Vagina (tissue), 2 donors: ENCODE data around the gene MRAS. TPM values are rescaled to one million over a fixed set of nuclear protein-coding genes. Genes with fewer than 3 reads are reported as not detected.

Experiments used
- DNase-seq, 2 donors: peaks; one replicate each; pipeline ENCODE4 v3.0.0-alpha.2; 2017; ENCODE audit errors: extremely low spot score in 2 of 2
- H3K27ac ChIP-seq: fragments of 200-600 bp; sonication (generic); one replicate; pipeline ENCODE4 v1.5.1; 2019
- H3K27me3 ChIP-seq: fragments of 200-600 bp; sonication (generic); one replicate; pipeline ENCODE4 v1.5.1; 2019
- H3K36me3 ChIP-seq, 2 donors: fragments of 200-600 bp; sonication (generic); one replicate each; pipeline ENCODE4 v1.5.1; 2017 to 2019
- H3K4me1 ChIP-seq: fragments of 200-600 bp; sonication (generic); one replicate; pipeline ENCODE4 v1.5.1; 2019
- H3K4me3 ChIP-seq, 2 donors: fragments of 200-600 bp; sonication (generic); 1 replicate in 1 of 2; 2 replicates in 1 of 2; pipeline ENCODE4 v1.5.1; 2016 to 2019
- H3K9me3 ChIP-seq: fragments of 200-600 bp; sonication (generic); one replicate; pipeline ENCODE4 v1.5.1; 2019
- CTCF ChIP-seq, 3 experiments: fragments of 450-650 bp in 2 of 3; fragments of 200-600 bp in 1 of 3; sonication (generic) in 1 of 3; IDR thresholded peaks; one replicate each; pipeline ENCODE4 v1.5.1; 2017 to 2019; ENCODE audit warnings: antibody characterized with exemption in 3 of 3, mild to moderate bottlenecking in 2 of 3, moderate library complexity in 2 of 3
- POLR2A ChIP-seq, 2 donors: fragments of 450-650 bp; IDR thresholded peaks; one replicate each; pipeline ENCODE4 v1.6.1; 2017; ENCODE audit warnings: antibody characterized with exemption in 2 of 2, mild to moderate bottlenecking in 2 of 2, moderate library complexity in 2 of 2
- POLR2AphosphoS5 ChIP-seq, 2 donors: sonication (generic); formaldehyde crosslinking; IDR thresholded peaks; one replicate each; pipeline ENCODE4 v1.9.0; 2017; ENCODE audit warnings: antibody characterized with exemption in 2 of 2, mild to moderate bottlenecking in 2 of 2, low read depth in 1 of 2; ENCODE audit not compliant: insufficient read depth in 1 of 2
- intact Hi-C: fragments of 100-400 bp; cut with DNase I; formaldehyde crosslinking; loops from one replicate; pipeline ENCODE4 v1.15.1; 2023
- total RNA-seq: library from RNA; depleted of rRNA; stranded (reverse); fragments of >200 nt; gene quantifications from one replicate; pipeline ENCODE4 v1.2.3, GENCODE V29; 2016

The MRAS gene
- total RNA-seq, 1 donor from 2014 or later: 26.8 TPM

DNA sequence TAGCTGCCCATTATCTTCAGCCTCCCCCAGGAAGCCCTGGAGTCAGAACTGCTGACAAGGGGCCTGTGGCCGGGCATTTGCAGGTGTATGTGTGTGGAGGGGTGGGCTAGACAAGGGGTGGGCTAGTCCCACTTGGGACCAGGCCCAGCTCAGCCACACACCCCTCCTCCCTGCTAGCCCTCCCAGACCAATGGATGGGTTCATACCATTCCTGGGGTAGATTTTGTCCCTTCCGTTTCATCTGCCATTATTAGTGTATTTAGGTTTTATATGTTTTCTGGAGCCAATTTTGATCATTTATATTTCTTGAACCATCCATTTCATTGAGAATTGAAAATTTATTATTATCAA is 42.2 kb downstream of the MRAS start:
- Histone ChIP-seq H3K27me3 (no peaks in the 10 kb centered on the region), H3K36me3 (peaks cover 0 to 5% of the 10 kb centered on the region in 2 donors), H3K9me3 (no peaks in the 10 kb centered on the region), H3K4me1 (peaks cover 18% of the 10 kb centered on the region), H3K4me3 (no peak overlapping the region), H3K27ac (no peak overlapping the region)
- intact Hi-C loops: no loop called here
- no peak for DNase-seq
- TF ChIP-seq CTCF (IDR thresholded peaks at IDR 0.05) (no peak), POLR2A (IDR thresholded peaks at IDR 0.05) (no peak), POLR2AphosphoS5 (IDR thresholded peaks at IDR 0.05; ENCODE audit: insufficient read depth in 1 of 2, low read depth in 1 of 2) (no peak)

DNA sequence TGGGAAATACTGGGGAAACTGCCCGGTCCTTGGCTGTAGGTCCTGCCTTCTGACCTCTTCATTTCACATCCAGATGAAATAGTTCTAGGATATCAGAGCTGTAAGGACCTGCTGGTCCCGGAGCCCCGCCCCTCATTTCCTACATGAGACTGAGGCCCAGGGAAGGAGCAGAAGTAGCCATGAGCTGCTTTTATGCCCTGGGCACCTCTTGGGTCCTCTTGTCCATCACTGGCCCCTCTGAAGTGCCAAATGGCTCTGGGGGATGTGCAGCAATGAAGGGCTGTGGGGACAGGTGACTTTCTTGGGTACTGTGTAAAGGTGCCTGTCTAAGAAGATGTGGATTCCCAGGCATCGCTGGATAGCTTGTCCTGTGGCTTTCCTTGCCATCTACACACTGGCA is 45.8 kb downstream of the MRAS start:
- Histone ChIP-seq H3K27me3 (no peaks in the 10 kb centered on the region), H3K36me3 (peaks cover 0 to 4% of the 10 kb centered on the region in 2 donors), H3K4me3 (no peak overlapping the region), H3K27ac (no peak overlapping the region), H3K4me1 (peaks cover 16% of the 10 kb centered on the region), H3K9me3 (no peaks in the 10 kb centered on the region)
- DNase-seq: no peak
- intact Hi-C loops: no loop called here
- TF ChIP-seq CTCF (IDR thresholded peaks at IDR 0.05) (no peak), POLR2AphosphoS5 (IDR thresholded peaks at IDR 0.05; ENCODE audit: insufficient read depth in 1 of 2, low read depth in 1 of 2) (no peak), POLR2A (IDR thresholded peaks at IDR 0.05) (no peak)

DNA sequence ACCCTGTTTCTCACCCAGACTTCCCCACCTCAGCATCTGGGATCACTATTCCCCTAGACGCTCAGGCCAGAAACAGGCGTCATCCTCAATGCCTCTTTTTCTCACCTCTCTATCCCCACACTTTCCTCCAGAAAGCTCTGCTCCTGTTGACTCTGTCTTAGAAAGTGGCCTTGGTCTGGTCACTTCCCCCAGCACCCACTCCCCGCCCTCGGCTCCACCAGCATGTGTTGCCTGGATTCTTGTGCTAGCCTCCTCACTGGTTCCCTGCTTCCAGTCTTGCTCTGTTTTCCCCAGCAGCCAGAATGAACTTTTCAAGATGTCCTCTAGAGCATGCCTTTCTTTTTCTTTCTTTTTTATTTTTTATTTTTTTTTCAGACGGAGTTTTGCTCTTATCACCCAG is 46.3 kb downstream of the MRAS start:
- intact Hi-C loops: no loop called here

DNA sequence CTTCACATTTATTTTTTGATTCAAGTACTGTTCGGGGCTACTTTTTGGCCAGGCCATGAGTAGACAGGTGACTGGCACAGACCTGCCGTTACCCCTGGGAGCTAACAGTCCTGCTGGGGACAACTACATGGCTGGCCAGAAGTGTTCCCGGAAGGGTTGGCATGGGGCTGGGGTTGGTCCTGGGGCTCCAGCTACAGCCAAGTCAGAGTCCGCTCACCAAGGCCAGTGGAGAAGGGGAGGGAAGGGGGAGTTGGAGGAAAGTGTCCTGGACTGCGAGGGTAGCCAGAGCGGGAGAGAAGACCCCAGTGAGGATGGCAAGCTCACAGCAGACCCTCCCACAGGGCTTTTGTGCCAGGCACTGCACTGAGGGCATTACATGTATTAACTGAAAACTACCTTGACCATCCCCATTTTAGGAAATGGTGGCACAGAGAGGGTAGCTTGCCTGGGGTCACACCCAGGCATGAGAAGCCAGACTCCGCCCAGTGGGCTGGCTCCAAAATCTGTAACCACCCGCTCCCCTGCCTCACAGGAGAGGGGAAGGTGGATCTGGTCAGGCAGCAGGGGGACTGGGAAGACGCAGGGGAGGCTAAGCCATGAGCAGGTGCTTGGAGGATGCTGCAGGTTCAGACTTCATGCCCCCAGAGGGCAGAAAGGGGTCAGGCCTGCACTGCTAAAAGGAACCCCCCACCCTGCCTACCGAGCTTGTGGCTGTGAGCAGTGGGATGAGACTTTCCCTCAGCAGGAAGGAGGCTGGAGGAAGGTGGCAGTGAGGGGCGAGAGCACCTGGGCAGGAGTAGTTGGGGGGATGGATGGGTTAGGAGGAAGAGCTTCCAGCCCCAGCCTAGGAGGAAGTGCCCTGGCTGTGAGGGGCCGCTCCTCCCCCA is 47.7 kb downstream of the MRAS start:
- no peak for DNase-seq

More for the DNA sequence above, 46.3 kb downstream of the MRAS start:
- no peak for TF ChIP-seq CTCF (IDR thresholded peaks at IDR 0.05)
- TF ChIP-seq POLR2A (IDR thresholded peaks at IDR 0.05): no peak
- TF ChIP-seq POLR2AphosphoS5 (IDR thresholded peaks at IDR 0.05; ENCODE audit: insufficient read depth in 1 of 2, low read depth in 1 of 2): no peak
- Histone ChIP-seq H3K27me3 (no peaks in the 10 kb centered on the region), H3K4me3 (no peak overlapping the region), H3K4me1 (peaks cover 11% of the 10 kb centered on the region), H3K9me3 (no peaks in the 10 kb centered on the region), H3K27ac (no peak overlapping the region), H3K36me3 (peaks cover 0 to 4% of the 10 kb centered on the region in 2 donors)
- no peak for DNase-seq

More for the DNA sequence above, 47.7 kb downstream of the MRAS start:
- Histone ChIP-seq H3K4me3 (no peak overlapping the region), H3K27me3 (no peaks in the 10 kb centered on the region), H3K4me1 (no peaks in the 10 kb centered on the region), H3K27ac (no peak overlapping the region), H3K36me3 (peaks cover 0 to 4% of the 10 kb centered on the region in 2 donors), H3K9me3 (no peaks in the 10 kb centered on the region)
- no peak for TF ChIP-seq POLR2AphosphoS5 (IDR thresholded peaks at IDR 0.05; ENCODE audit: insufficient read depth in 1 of 2, low read depth in 1 of 2)
- TF ChIP-seq CTCF (IDR thresholded peaks at IDR 0.05): no peak
- intact Hi-C loops: no loop called here
